ENCODE measurements around the gene WWOX. TPM values are rescaled to one million over a fixed set of nuclear protein-coding genes. Genes with fewer than 3 reads are reported as not detected.

The WWOX gene
- total and polyA plus RNA-seq, 2 donors (not counting 1 experiment from before 2014, with no cell fraction given) = 10.5 to 42.3 TPM

- Histone ChIP-seq H3K4me3 (ENCODE audit: control extremely low read depth in 1 of 5, extremely low read depth in 1 of 5, insufficient read depth in 1 of 5, low read depth in 2 of 5, low read length in 4 of 5) (no peak overlapping the region), H3K27ac (ENCODE audit: low read length in 2 of 2) (no peak overlapping the region), H4K20me1 (ENCODE audit: control insufficient read depth, insufficient read depth, low read length, poor library complexity, severe bottlenecking) (no peaks in the 10 kb centered on the region), H3K9me3 (ENCODE audit: control extremely low read depth in 1 of 3, control insufficient read depth in 2 of 3, insufficient read depth in 1 of 3, low read length in 2 of 3) (no peaks in the 10 kb centered on the region), H3K4me2 (replicated peaks; ENCODE audit: low read depth, low read length, poor library complexity, severe bottlenecking) (no peak overlapping the region), H2AFZ (ENCODE audit: insufficient read depth, low read depth, low read length, poor library complexity, severe bottlenecking) (no peak overlapping the region), H3K4me1 (ENCODE audit: control insufficient read depth in 2 of 2, insufficient read depth in 2 of 2, low read length in 2 of 2) (no peaks in the 10 kb centered on the region), H3K9ac (ENCODE audit: low read length) (no peak overlapping the region), H3K27me3 (replicated peaks in 1 of 4; ENCODE audit: control extremely low read depth in 1 of 4, control insufficient read depth in 3 of 4, insufficient read depth in 4 of 4, low read length in 3 of 4) (peaks cover 0 to 3% (median 0%) of the 10 kb centered on the region in 4 experiments), H3K36me3 (replicated peaks in 1 of 2; ENCODE audit: control extremely low read depth in 1 of 2, control insufficient read depth in 1 of 2, extremely low read depth in 1 of 2, insufficient read depth in 2 of 2, low read length in 1 of 2) (no peaks in the 10 kb centered on the region), H3K79me2 (ENCODE audit: control insufficient read depth, insufficient read depth, low read length) (no peaks in the 10 kb centered on the region)
- intact Hi-C loops (cut with micrococcal nuclease) = no loop called here
- ChIA-PET POLR2A (no interaction called here), CTCF (no interaction called here)
- 93% methylated on average over 4 of the region's 6 CpGs for WGBS (ENCODE audit: insufficient coverage)
- Mint-ChIP-seq H3K27ac (no peak overlapping the region), H3K9me3 (ENCODE audit: insufficient read depth) (no peaks in the 10 kb centered on the region), H3K4me1 (no peaks in the 10 kb centered on the region), H3K27me3 (peaks cover 4% of the 10 kb centered on the region), H3K4me3 (no peak overlapping the region)
- no peak for ATAC-seq (ENCODE audit: low read depth)
- no peak for TF ChIP-seq CTCF (IDR thresholded peaks at IDR 0.05)
- no peak for TF ChIP-seq EZH2 (IDR thresholded peaks at IDR 0.05; ENCODE audit: borderline replicate concordance, insufficient read depth, low read depth, low read length, poor library complexity, severe bottlenecking)
- no peak for DNase-seq
These were observed 543.3 kb downstream of the WWOX start for GRCh38 chr16:78642621-78643285.

- Histone ChIP-seq H3K79me2 (ENCODE audit: control insufficient read depth, insufficient read depth, low read length) (no peaks in the 10 kb centered on the region), H3K27ac (ENCODE audit: low read length in 2 of 2) (no peak overlapping the region), H3K9me3 (ENCODE audit: control extremely low read depth in 1 of 3, control insufficient read depth in 2 of 3, insufficient read depth in 1 of 3, low read length in 2 of 3) (no peaks in the 10 kb centered on the region), H4K20me1 (ENCODE audit: control insufficient read depth, insufficient read depth, low read length, poor library complexity, severe bottlenecking) (no peaks in the 10 kb centered on the region), H3K36me3 (replicated peaks in 1 of 2; ENCODE audit: control extremely low read depth in 1 of 2, control insufficient read depth in 1 of 2, extremely low read depth in 1 of 2, insufficient read depth in 2 of 2, low read length in 1 of 2) (no peaks in the 10 kb centered on the region), H3K9ac (ENCODE audit: low read length) (no peak overlapping the region), H3K4me3 (ENCODE audit: control extremely low read depth in 1 of 5, extremely low read depth in 1 of 5, insufficient read depth in 1 of 5, low read depth in 2 of 5, low read length in 4 of 5) (no peak overlapping the region), H3K27me3 (replicated peaks in 1 of 4; ENCODE audit: control extremely low read depth in 1 of 4, control insufficient read depth in 3 of 4, insufficient read depth in 4 of 4, low read length in 3 of 4) (no peaks in the 10 kb centered on the region), H3K4me1 (ENCODE audit: control insufficient read depth in 2 of 2, insufficient read depth in 2 of 2, low read length in 2 of 2) (no peaks in the 10 kb centered on the region), H2AFZ (ENCODE audit: insufficient read depth, low read depth, low read length, poor library complexity, severe bottlenecking) (no peak overlapping the region), H3K4me2 (replicated peaks; ENCODE audit: low read depth, low read length, poor library complexity, severe bottlenecking) (no peak overlapping the region)
- H3K4me1 Mint-ChIP-seq = no peaks in the 10 kb centered on the region
- H3K4me3 Mint-ChIP-seq = no peak overlapping the region
- intact Hi-C loops (cut with micrococcal nuclease) = no loop called here
- H3K27ac Mint-ChIP-seq = no peak overlapping the region
- ChIA-PET CTCF (no interaction called here), POLR2A (no interaction called here)
- no peak for DNase-seq
- H3K9me3 Mint-ChIP-seq (ENCODE audit: insufficient read depth) = no peaks in the 10 kb centered on the region
- no peaks in the 10 kb centered on the region for H3K27me3 Mint-ChIP-seq
- no peak for ATAC-seq (ENCODE audit: low read depth)
- 92% methylated on average over 2 of the region's 4 CpGs for WGBS (ENCODE audit: insufficient coverage)
- TF ChIP-seq EZH2 (IDR thresholded peaks at IDR 0.05; ENCODE audit: borderline replicate concordance, insufficient read depth, low read depth, low read length, poor library complexity, severe bottlenecking) = no peak
- TF ChIP-seq CTCF (IDR thresholded peaks at IDR 0.05) = no peak
These were observed 546.2 kb downstream of the WWOX start for GRCh38 chr16:78645657-78646056.
